GM23338 (cell line): ENCODE measurements around the gene CRISPLD2. TPM values are rescaled to one million over a fixed set of nuclear protein-coding genes. Genes with fewer than 3 reads are reported as not detected.

Experiments used
- ATAC-seq: fragments of 200-7000 bp; cut with Tn5 transposase; 3 replicates; pipeline ENCODE4 v1.9.1; 2020
- DNase-seq: peaks from one replicate; pipeline ENCODE4 v3.0.0-alpha.2; 2015; ENCODE audit warnings: low spot score
- H2AFZ ChIP-seq: fragments of 200-600 bp; sonication (generic); 2 replicates; pipeline ENCODE4 v1.8.0; 2016; ENCODE audit warnings: antibody characterized with exemption, mild to moderate bottlenecking, moderate library complexity
- H3F3A ChIP-seq: fragments of 200-600 bp; sonication (generic); replicated peaks from 2 replicates; pipeline ENCODE4 v1.8.0; 2017; ENCODE audit warnings: antibody characterized with exemption, mixed run types, low read depth
- H3K27ac ChIP-seq: fragments of 200-600 bp; sonication (generic); 2 replicates; pipeline ENCODE4 v1.6.1; 2016; ENCODE audit warnings: low read depth
- H3K27me3 ChIP-seq: fragments of 200-600 bp; sonication (generic); 2 replicates; pipeline ENCODE4 v1.8.0; 2016; ENCODE audit warnings: mild to moderate bottlenecking, mixed run types, moderate library complexity; ENCODE audit not compliant: insufficient read depth
- H3K36me3 ChIP-seq: fragments of 200-600 bp; sonication (generic); 2 replicates; pipeline ENCODE4 v1.8.0; 2016; ENCODE audit warnings: mild to moderate bottlenecking; ENCODE audit not compliant: insufficient read depth
- H3K4me1 ChIP-seq: fragments of 200-600 bp; sonication (generic); 2 replicates; pipeline ENCODE4 v1.8.0; 2016; ENCODE audit warnings: mild to moderate bottlenecking, moderate library complexity; ENCODE audit not compliant: insufficient read depth
- H3K4me2 ChIP-seq: fragments of 200-600 bp; sonication (generic); 2 replicates; pipeline ENCODE4 v1.7.1; 2017; ENCODE audit warnings: mixed run types
- H3K4me3 ChIP-seq: fragments of 200-600 bp; sonication (generic); 2 replicates; pipeline ENCODE4 v1.6.1; 2016; ENCODE audit warnings: mixed run types
- H3K79me2 ChIP-seq: fragments of 200-600 bp; sonication (generic); replicated peaks from 2 replicates; pipeline ENCODE4 v1.8.0; 2017; ENCODE audit warnings: mild to moderate bottlenecking; ENCODE audit not compliant: insufficient read depth
- H3K9me2 ChIP-seq: fragments of 200-600 bp; sonication (generic); 2 replicates; pipeline ENCODE4 v1.8.0; 2017; ENCODE audit not compliant: insufficient read depth
- H4K20me1 ChIP-seq: fragments of 200-600 bp; sonication (generic); replicated peaks from 2 replicates; pipeline ENCODE4 v1.8.0; 2017; ENCODE audit warnings: mild to moderate bottlenecking; ENCODE audit not compliant: insufficient read depth
- H3K27ac Mint-ChIP-seq: 2 replicates; pipeline ENCODE4 v1.8.0; 2020; ENCODE audit warnings: inconsistent platforms, mild to moderate bottlenecking, moderate library complexity, mixed read lengths
- H3K27me3 Mint-ChIP-seq: 3 replicates; pipeline ENCODE4 v1.8.0; 2022; ENCODE audit warnings: low read depth, mild to moderate bottlenecking, moderate library complexity, mixed read lengths, inconsistent platforms; ENCODE audit not compliant: insufficient read depth, poor library complexity
- H3K36me3 Mint-ChIP-seq: 3 replicates; pipeline ENCODE4 v1.8.0; 2021; ENCODE audit warnings: low read depth, mild to moderate bottlenecking, inconsistent platforms, moderate library complexity, mixed read lengths
- H3K4me1 Mint-ChIP-seq: 3 replicates; pipeline ENCODE4 v1.8.0; 2020; ENCODE audit warnings: mild to moderate bottlenecking, inconsistent platforms, mixed read lengths
- H3K4me3 Mint-ChIP-seq: 3 replicates; pipeline ENCODE4 v1.8.0; 2021; ENCODE audit warnings: moderate library complexity, mild to moderate bottlenecking, inconsistent platforms, mixed read lengths
- H3K9me3 Mint-ChIP-seq: 3 replicates; pipeline ENCODE4 v1.8.0; 2020; ENCODE audit warnings: moderate library complexity, mild to moderate bottlenecking, inconsistent platforms, mixed read lengths
- CREB1 ChIP-seq: fragments of 250-450 bp; sonication (Bioruptor Pico); IDR thresholded peaks from 2 replicates; pipeline ENCODE4 v1.5.0; 2020; ENCODE audit warnings: low read depth, mild to moderate bottlenecking, moderate library complexity
- CTCF ChIP-seq, 2 experiments: fragments of 200-600 bp in 1 of 2; sonication (generic) in 1 of 2; conservative IDR thresholded peaks; 2 replicates each; pipeline versions ENCODE4 v1.5.1 to v1.6.1; 2016 to 2017; ENCODE audit warnings: antibody characterized with exemption in 2 of 2, low read depth in 2 of 2, mild to moderate bottlenecking in 2 of 2, moderate library complexity in 1 of 2
- EZH2 ChIP-seq: fragments of 200-600 bp; sonication (generic); IDR thresholded peaks from one replicate; pipeline ENCODE4 v1.8.0; 2017; ENCODE audit warnings: antibody characterized with exemption, mild to moderate bottlenecking, low read depth; ENCODE audit not compliant: unreplicated experiment
- EZH2phosphoT487 ChIP-seq: fragments of 200-600 bp; sonication (generic); IDR thresholded peaks from one replicate; pipeline ENCODE4 v1.8.1; 2018; ENCODE audit warnings: antibody characterized with exemption; ENCODE audit not compliant: unreplicated experiment
- JUNB ChIP-seq: IDR thresholded peaks from one replicate; pipeline ENCODE4 v1.6.1; 2016; ENCODE audit warnings: antibody characterized with exemption; ENCODE audit not compliant: unreplicated experiment
- ZNF462 ChIP-seq: fragments of 250-450 bp; sonication (Bioruptor Pico); IDR thresholded peaks from 2 replicates; pipeline ENCODE4 v1.5.0; 2020; ENCODE audit warnings: mild to moderate bottlenecking, moderate library complexity
- polyA plus RNA-seq: library from polyadenylated mRNA; unstranded; fragments of >200 nt; fragmentation: Nextera tagmentation; extraction: Ambion mirVana; gene quantifications from 2 replicates; pipeline ENCODE4 v1.2.1, GENCODE V29; 2016
- total RNA-seq: library from RNA; depleted of rRNA; stranded (reverse); fragments of >200 nt; shearing (Covaris generic); gene quantifications from 2 replicates; pipeline ENCODE4 v1.2.3, GENCODE V29; 2014

The CRISPLD2 gene
- total and polyA plus RNA-seq, 2 experiments from 2014 or later = 2.6 to 8.3 TPM

- H3K9me2 ChIP-seq = no peaks in the 10 kb centered on the region
- Mint-ChIP-seq H3K36me3 (no peaks in the 10 kb centered on the region), H3K9me3 (no peaks in the 10 kb centered on the region; the same call in 2 of the 3 replicates), H3K27me3 (peaks cover 4% of the 10 kb centered on the region), H3K4me1 (no peaks in the 10 kb centered on the region), H3K4me3 (no peak overlapping the region), H3K27ac (no peak overlapping the region)
- H3K27ac ChIP-seq = no peak overlapping the region
- H3K4me2 ChIP-seq = no peak overlapping the region
- H3K79me2 ChIP-seq = no peaks in the 10 kb centered on the region
- no peaks in the 10 kb centered on the region for H3K36me3 ChIP-seq
- no peak overlapping the region for H3K4me3 ChIP-seq
- no peaks in the 10 kb centered on the region for H3K4me1 ChIP-seq
- no peaks in the 10 kb centered on the region for H3F3A ChIP-seq
- no peak overlapping the region for H2AFZ ChIP-seq
- TF ChIP-seq JUNB (no peak), CTCF (conservative IDR thresholded peaks at IDR 0.05; ENCODE audit: low read depth in 2 of 2) (peak; percentile 20 to 21; a peak in 2 of 4 replicates)
- H3K27me3 ChIP-seq = no peaks in the 10 kb centered on the region
- ATAC-seq (peak; percentile 80), DNase-seq (peak; percentile 34)
- H4K20me1 ChIP-seq = no peaks in the 10 kb centered on the region
Observed at GRCh38 chr16:84896847-84897246, 77.1 kb downstream of the CRISPLD2 start.

- Mint-ChIP-seq H3K27me3 (peaks cover 2% of the 10 kb centered on the region), H3K27ac (no peak overlapping the region; the same call in 1 of the 2 replicates), H3K36me3 (no peaks in the 10 kb centered on the region), H3K4me3 (no peak overlapping the region), H3K4me1 (no peaks in the 10 kb centered on the region), H3K9me3 (no peaks in the 10 kb centered on the region; the same call in 2 of the 3 replicates)
- H3F3A ChIP-seq = no peaks in the 10 kb centered on the region
- H3K36me3 ChIP-seq = no peaks in the 10 kb centered on the region
- no peaks in the 10 kb centered on the region for H3K27me3 ChIP-seq
- ATAC-seq (no peak; the same call in 2 of the 3 replicates), DNase-seq (no peak)
- no peaks in the 10 kb centered on the region for H3K79me2 ChIP-seq
- no peaks in the 10 kb centered on the region for H3K4me1 ChIP-seq
- no peak overlapping the region for H3K4me3 ChIP-seq
- H3K4me2 ChIP-seq = no peak overlapping the region
- H3K27ac ChIP-seq = no peak overlapping the region
- no peaks in the 10 kb centered on the region for H4K20me1 ChIP-seq
- no peaks in the 10 kb centered on the region for H3K9me2 ChIP-seq
- no peak overlapping the region for H2AFZ ChIP-seq
- TF ChIP-seq CREB1 (CRISPR knock-in tag) = no peak
Observed at GRCh38 chr16:84897911-84898377, 78.2 kb downstream of the CRISPLD2 start.

GRCh38 chr16:84898447-84898846 is 78.7 kb downstream of the CRISPLD2 start:
- H3K79me2 ChIP-seq = no peaks in the 10 kb centered on the region
- no peaks in the 10 kb centered on the region for H3K9me2 ChIP-seq
- Mint-ChIP-seq H3K9me3 (no peaks in the 10 kb centered on the region; the same call in 2 of the 3 replicates), H3K4me3 (no peak overlapping the region), H3K4me1 (no peaks in the 10 kb centered on the region), H3K27me3 (peaks cover 2% of the 10 kb centered on the region), H3K36me3 (no peaks in the 10 kb centered on the region), H3K27ac (no peak overlapping the region; the same call in 1 of the 2 replicates)
- no peak for DNase-seq
- no peaks in the 10 kb centered on the region for H3K27me3 ChIP-seq
- H3K4me3 ChIP-seq = no peak overlapping the region
- no peak overlapping the region for H3K4me2 ChIP-seq
- H3K36me3 ChIP-seq = no peaks in the 10 kb centered on the region
- no peaks in the 10 kb centered on the region for H3F3A ChIP-seq
- H3K27ac ChIP-seq = no peak overlapping the region
- H4K20me1 ChIP-seq = no peaks in the 10 kb centered on the region
- ATAC-seq = no peak
- H2AFZ ChIP-seq = no peak overlapping the region
- H3K4me1 ChIP-seq = no peaks in the 10 kb centered on the region
- TF ChIP-seq EZH2 = no peak
- no peak for TF ChIP-seq ZNF462 (CRISPR knock-in tag)
- no peak for TF ChIP-seq EZH2phosphoT487
